ENCODE results near the gene FAAP100.

Gene FAAP100

DNA sequence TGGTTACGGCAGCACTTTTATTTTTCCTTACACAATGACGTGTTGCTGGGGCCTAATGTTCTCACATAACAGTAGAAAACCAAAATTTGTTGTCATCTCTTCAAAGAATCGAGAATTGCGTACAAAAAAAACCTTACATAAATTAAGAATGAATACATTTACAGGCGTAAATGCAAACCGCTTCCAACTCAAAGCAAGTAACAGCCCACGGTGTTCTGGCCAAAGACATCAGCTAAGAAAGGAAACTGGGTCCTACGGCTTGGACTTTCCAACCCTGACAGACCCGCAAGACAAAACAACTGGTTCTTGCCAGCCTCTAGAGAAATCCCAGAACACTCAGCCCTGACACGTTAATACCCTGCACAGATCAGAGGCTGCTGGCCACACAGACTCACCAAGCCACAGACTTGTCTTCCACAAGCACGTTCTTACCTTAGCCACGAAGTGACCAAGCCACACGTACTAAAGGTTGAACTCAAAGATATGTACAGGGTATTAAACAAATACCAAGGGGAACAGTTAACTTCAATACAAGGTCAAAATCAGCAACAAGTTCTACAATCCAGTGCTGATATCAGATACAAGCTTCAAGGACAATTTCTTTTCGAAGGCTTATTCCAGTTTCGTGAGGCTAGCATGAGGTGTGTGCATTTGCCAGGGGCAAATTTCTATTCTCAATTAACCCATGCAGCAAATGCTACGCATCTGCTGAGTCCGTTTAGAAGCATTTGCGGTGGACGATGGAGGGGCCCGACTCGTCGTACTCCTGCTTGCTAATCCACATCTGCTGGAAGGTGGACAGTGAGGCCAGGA is 42.0 kb downstream of the FAAP100 start:
- H3K27ac ChIP-seq (ENCODE audit: low read length) = no peak overlapping the region
- H3K4me3 ChIP-seq (ENCODE audit: low read length) = peak overlapping the region; percentile 97
- peak overlapping the region; percentile 93 for H3K9ac ChIP-seq (ENCODE audit: low read depth, low read length)

DNA sequence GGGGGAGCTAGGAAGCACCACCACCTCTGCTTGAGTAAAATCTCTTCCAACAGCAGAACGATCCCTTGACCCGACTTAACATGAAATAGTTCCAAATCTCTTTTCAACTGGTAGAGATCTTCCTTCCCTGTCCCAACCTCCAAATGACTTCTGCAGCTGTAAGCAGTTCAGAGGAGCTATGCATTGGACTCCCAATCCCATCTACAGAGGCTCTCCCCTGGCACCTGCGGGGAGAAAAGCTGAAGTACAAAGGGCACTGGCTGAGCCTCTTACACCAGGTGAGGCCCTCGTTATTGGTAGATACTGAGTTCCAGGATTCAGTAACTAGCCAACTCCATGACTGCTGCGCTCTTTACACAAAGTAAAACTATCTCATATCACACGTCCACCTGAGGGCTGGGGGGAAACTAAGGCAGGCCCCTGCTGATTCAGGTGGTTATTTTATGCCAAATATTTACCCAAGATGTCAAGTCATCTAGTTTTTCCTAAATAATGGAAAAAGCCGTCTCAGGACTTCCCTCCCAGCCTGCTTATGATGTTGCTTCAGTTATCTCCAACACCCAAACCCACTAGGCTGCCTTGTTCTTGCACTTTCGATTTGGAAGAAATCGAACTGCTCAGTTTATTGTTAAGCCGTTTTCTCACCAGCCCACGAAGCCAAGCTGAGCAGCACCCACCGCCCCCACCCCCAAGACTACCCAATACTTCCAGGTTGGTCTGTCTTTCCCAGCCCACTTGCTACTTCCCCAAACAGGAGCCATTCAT is 42.8 kb downstream of the FAAP100 start:
- Histone ChIP-seq H3K4me1 (ENCODE audit: insufficient read depth, low read length) (no peaks in the 10 kb centered on the region), H3K27me3 (ENCODE audit: insufficient read depth, low read length) (no peaks in the 10 kb centered on the region), H3K27ac (ENCODE audit: low read length) (no peak overlapping the region), H3K36me3 (ENCODE audit: insufficient read depth, low read depth, low read length) (peaks cover 36% of the 10 kb centered on the region), H3K9me3 (ENCODE audit: insufficient read depth, low read depth, low read length) (peaks cover 10% of the 10 kb centered on the region; the same call in 1 of the 2 replicates), H3K4me3 (ENCODE audit: low read length) (peak overlapping the region; percentile 97), H3K9ac (ENCODE audit: low read depth, low read length) (peak overlapping the region; percentile 93)

More for the DNA sequence above, 42.0 kb downstream of the FAAP100 start:
- Histone ChIP-seq H3K36me3 (ENCODE audit: insufficient read depth, low read depth, low read length) (peaks cover 36% of the 10 kb centered on the region), H3K9me3 (ENCODE audit: insufficient read depth, low read depth, low read length) (peaks cover 10% of the 10 kb centered on the region; the same call in 1 of the 2 replicates), H3K27me3 (ENCODE audit: insufficient read depth, low read length) (no peaks in the 10 kb centered on the region), H3K4me1 (ENCODE audit: insufficient read depth, low read length) (no peaks in the 10 kb centered on the region)

DNA sequence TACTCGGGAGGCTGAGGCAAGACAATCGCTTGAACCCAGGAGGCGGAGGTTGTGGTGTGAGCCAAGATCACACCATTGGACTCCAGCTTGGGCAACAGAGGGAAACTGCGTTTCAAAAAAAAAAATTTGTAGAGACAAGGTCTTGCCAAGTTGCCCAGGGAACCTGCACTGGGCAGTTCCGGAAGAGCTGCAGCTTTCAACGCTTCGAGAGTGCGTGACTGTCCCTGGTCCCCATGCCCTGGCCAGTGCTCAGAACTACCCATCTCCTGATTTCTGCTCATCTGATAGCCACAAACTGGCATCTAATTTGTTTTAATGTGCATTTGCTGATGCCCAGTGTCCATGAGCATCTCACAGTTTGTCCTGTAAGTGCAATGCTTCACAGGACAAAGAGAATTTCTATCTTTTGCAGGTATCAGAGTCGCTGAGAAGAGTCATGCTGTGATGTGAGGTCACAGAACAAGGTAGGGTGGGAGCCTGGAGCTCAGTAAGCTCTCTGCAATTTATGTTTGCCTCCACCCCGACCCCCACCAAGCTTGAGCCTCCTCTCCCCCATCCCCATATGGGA is 43.4 kb downstream of the FAAP100 start:
- peak overlapping the region; percentile 97; the same call in 1 of the 2 replicates for H3K4me3 ChIP-seq (ENCODE audit: low read length)
- H3K36me3 ChIP-seq (ENCODE audit: insufficient read depth, low read depth, low read length) = peaks cover 36% of the 10 kb centered on the region
- no peaks in the 10 kb centered on the region for H3K27me3 ChIP-seq (ENCODE audit: insufficient read depth, low read length)
- no peak overlapping the region for H3K27ac ChIP-seq (ENCODE audit: low read length)
- H3K9me3 ChIP-seq (ENCODE audit: insufficient read depth, low read depth, low read length) = peaks cover 10% of the 10 kb centered on the region; the same call in 1 of the 2 replicates
- H3K4me1 ChIP-seq (ENCODE audit: insufficient read depth, low read length) = no peaks in the 10 kb centered on the region
- peak overlapping the region; percentile 93; the same call in 1 of the 2 replicates for H3K9ac ChIP-seq (ENCODE audit: low read depth, low read length)

GRCh38 chr17:81503619-81504018 is 48.5 kb downstream of the FAAP100 start:
- no peaks in the 10 kb centered on the region for H3K27me3 ChIP-seq (ENCODE audit: insufficient read depth, low read length)
- H3K36me3 ChIP-seq (ENCODE audit: insufficient read depth, low read depth, low read length) = peaks cover under 1% of the 10 kb centered on the region; the same call in 1 of the 2 replicates
- no peak overlapping the region for H3K4me3 ChIP-seq (ENCODE audit: low read length)
- no peak overlapping the region for H3K27ac ChIP-seq (ENCODE audit: low read length)
- H3K4me1 ChIP-seq (ENCODE audit: insufficient read depth, low read length) = 0 out of 2 replicates have a peak, but pooled peaks cover 2% of the 10 kb centered on the region
- no peak overlapping the region for H3K9ac ChIP-seq (ENCODE audit: low read depth, low read length)
- no peaks in the 10 kb centered on the region for H3K9me3 ChIP-seq (ENCODE audit: insufficient read depth, low read depth, low read length)

DNA sequence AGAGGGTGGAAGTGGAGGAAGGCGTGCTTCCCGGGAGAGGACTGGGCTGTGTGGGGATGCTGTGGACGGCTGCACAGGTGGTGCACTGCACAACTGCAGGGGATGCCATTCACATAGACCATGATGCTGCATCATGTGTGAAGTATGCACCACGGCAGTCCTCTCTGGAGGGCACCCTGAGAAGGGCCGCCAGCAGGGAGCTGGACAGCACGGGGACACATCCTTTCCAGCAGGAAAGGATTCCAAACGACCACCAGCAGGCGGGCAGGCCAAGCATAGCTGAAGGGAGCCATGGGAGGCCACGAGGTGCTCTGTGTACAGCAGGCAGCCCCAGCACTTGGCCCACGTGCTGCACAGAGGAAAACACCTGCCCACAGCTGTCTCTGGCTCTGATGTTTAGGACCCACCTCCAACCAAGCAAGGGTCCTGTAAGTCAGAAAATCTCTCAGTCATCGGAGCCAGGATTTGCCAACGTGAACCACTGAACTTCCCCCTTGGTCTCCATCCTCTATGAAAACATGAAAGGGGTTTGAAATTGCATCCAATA is 49.6 kb downstream of the FAAP100 start:
- H3K4me1 ChIP-seq (ENCODE audit: insufficient read depth, low read length) = 0 out of 2 replicates have a peak, but pooled peaks cover 2% of the 10 kb centered on the region
- H3K4me3 ChIP-seq (ENCODE audit: low read length) = no peak overlapping the region
- no peak overlapping the region for H3K9ac ChIP-seq (ENCODE audit: low read depth, low read length)
- no peaks in the 10 kb centered on the region for H3K27me3 ChIP-seq (ENCODE audit: insufficient read depth, low read length)
- no peak overlapping the region for H3K27ac ChIP-seq (ENCODE audit: low read length)
- no peaks in the 10 kb centered on the region for H3K36me3 ChIP-seq (ENCODE audit: insufficient read depth, low read depth, low read length)
- no peaks in the 10 kb centered on the region for H3K9me3 ChIP-seq (ENCODE audit: insufficient read depth, low read depth, low read length)

DNA sequence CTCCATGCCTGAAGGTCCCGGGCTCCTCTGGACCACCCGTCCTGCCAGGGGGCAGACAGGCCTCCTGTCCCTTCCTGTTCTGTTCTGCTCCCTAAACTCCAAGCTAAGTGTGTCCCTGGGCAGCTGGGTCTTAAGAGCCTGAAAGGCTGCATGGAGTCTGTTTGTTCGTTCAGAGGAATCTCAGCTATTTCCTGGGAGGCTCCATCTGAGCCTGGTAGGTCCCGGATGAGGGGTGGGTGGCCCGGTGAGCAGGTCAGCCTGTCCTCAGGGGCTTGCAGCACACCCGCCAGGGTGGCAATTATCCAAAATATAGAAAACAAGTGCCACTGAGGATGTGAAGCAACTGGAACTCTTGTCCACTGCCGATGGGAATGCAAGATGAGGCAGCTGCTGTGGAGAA is 52.1 kb downstream of the FAAP100 start:
- H3K4me1 ChIP-seq (ENCODE audit: insufficient read depth, low read length) = 0 out of 2 replicates have a peak, but pooled peaks cover 2% of the 10 kb centered on the region
- no peak overlapping the region for H3K4me3 ChIP-seq (ENCODE audit: low read length)
- H3K9me3 ChIP-seq (ENCODE audit: insufficient read depth, low read depth, low read length) = no peaks in the 10 kb centered on the region
- H3K36me3 ChIP-seq (ENCODE audit: insufficient read depth, low read depth, low read length) = no peaks in the 10 kb centered on the region
- no peaks in the 10 kb centered on the region for H3K27me3 ChIP-seq (ENCODE audit: insufficient read depth, low read length)
- no peak overlapping the region for H3K27ac ChIP-seq (ENCODE audit: low read length)
- H3K9ac ChIP-seq (ENCODE audit: low read depth, low read length) = no peak overlapping the region

DNA sequence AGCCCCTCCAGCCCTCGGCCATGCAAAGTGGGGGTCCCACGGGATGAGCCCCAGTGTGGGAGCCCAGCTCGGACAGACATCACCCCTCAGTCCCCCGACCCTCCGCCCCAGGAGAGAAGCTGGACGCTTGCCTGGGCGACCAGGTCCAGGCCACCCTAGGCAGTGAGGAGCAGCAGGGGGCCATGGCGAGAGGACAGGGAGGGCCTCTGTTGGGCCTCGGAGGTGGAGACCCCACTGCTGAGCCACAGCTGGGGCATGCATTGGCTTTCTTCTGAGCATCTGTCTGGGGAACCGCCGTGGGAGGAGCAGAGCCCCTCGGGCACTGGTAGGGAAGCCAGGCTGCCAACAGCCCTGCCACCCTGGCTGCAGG is 52.6 kb downstream of the FAAP100 start:
- Histone ChIP-seq H3K36me3 (ENCODE audit: insufficient read depth, low read depth, low read length) (no peaks in the 10 kb centered on the region), H3K4me3 (ENCODE audit: low read length) (no peak overlapping the region), H3K4me1 (ENCODE audit: insufficient read depth, low read length) (0 out of 2 replicates have a peak, but pooled peaks cover 2% of the 10 kb centered on the region), H3K27me3 (ENCODE audit: insufficient read depth, low read length) (no peaks in the 10 kb centered on the region), H3K9ac (ENCODE audit: low read depth, low read length) (no peak overlapping the region), H3K27ac (ENCODE audit: low read length) (no peak overlapping the region), H3K9me3 (ENCODE audit: insufficient read depth, low read depth, low read length) (no peaks in the 10 kb centered on the region)

GRCh38 chr17:81498953-81499600 is 53.1 kb downstream of the FAAP100 start:
- H3K4me1 ChIP-seq (ENCODE audit: insufficient read depth, low read length) = 0 out of 2 replicates have a peak, but pooled peaks cover 2% of the 10 kb centered on the region
- no peaks in the 10 kb centered on the region for H3K9me3 ChIP-seq (ENCODE audit: insufficient read depth, low read depth, low read length)
- H3K36me3 ChIP-seq (ENCODE audit: insufficient read depth, low read depth, low read length) = no peaks in the 10 kb centered on the region
- no peak overlapping the region for H3K27ac ChIP-seq (ENCODE audit: low read length)
- no peak overlapping the region for H3K9ac ChIP-seq (ENCODE audit: low read depth, low read length)
- no peaks in the 10 kb centered on the region for H3K27me3 ChIP-seq (ENCODE audit: insufficient read depth, low read length)
- H3K4me3 ChIP-seq (ENCODE audit: low read length) = no peak overlapping the region

DNA sequence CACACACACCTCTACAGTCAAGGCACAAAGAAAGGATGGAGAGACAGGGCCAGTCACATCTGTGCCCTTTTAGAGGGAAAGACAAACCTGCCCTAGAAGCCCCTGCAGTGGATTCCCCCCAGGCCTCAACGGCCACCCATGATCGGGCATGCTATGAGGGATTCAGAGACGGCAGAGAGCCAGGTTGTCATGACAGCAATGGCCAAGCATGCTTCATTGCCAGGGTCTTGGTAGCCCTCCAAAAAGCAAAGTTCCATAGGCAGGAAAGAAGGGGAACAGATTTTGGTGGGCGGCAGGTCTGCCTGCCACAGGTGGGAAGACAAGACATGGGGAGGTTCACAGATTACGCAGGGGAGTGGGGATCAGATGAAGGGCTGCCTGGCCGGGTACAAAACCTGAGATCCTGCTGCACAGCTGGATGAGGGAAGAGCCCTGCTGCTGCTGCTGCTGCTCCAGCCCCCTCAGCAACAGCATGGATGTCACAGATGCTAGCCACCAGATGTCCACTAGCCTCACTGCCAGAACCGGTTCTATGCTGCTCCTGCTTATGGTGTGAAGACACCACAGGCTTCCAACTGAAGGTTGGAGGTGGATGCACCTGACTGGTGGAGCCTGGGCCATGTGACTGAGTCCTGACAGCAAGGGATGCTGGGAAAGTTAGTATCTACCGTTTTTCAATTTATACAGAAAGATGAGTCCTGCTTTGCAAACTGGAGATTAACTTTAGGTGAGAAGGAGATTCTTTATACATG is 57.4 kb downstream of the FAAP100 start:
- H3K36me3 ChIP-seq (ENCODE audit: insufficient read depth, low read depth, low read length) = no peaks in the 10 kb centered on the region
- peaks cover 10% of the 10 kb centered on the region; the same call in 1 of the 2 replicates for H3K4me1 ChIP-seq (ENCODE audit: insufficient read depth, low read length)
- no peak overlapping the region for H3K27ac ChIP-seq (ENCODE audit: low read length)
- H3K4me3 ChIP-seq (ENCODE audit: low read length) = no peak overlapping the region
- H3K9me3 ChIP-seq (ENCODE audit: insufficient read depth, low read depth, low read length) = no peaks in the 10 kb centered on the region
- peaks cover 29% of the 10 kb centered on the region for H3K27me3 ChIP-seq (ENCODE audit: insufficient read depth, low read length)
- no peak overlapping the region for H3K9ac ChIP-seq (ENCODE audit: low read depth, low read length)

- Histone ChIP-seq H3K9me3 (ENCODE audit: insufficient read depth, low read depth, low read length) (no peaks in the 10 kb centered on the region), H3K4me3 (ENCODE audit: low read length) (no peak overlapping the region), H3K27me3 (ENCODE audit: insufficient read depth, low read length) (peaks cover 42% of the 10 kb centered on the region), H3K4me1 (ENCODE audit: insufficient read depth, low read length) (peaks cover 17% of the 10 kb centered on the region; the same call in 1 of the 2 replicates), H3K27ac (ENCODE audit: low read length) (no peak overlapping the region), H3K36me3 (ENCODE audit: insufficient read depth, low read depth, low read length) (no peaks in the 10 kb centered on the region), H3K9ac (ENCODE audit: low read depth, low read length) (no peak overlapping the region)
Measured at GRCh38 chr17:81493198-81494038, 58.7 kb downstream of the FAAP100 start.
